ENCODE results near the gene RGS17.

GRCh38 chr6:153032255-153032882, 98.7 kb downstream of the RGS17 start:
- TF ChIP-seq CTCF (IDR thresholded peaks at IDR 0.05 in 2 of 3, conservative IDR thresholded peaks at IDR 0.05 in 1 of 3; ENCODE audit: control insufficient read depth in 2 of 3, extremely low read depth in 1 of 3, insufficient read depth in 1 of 3, low read depth in 3 of 3, low read length in 3 of 3) (peak in 2 of 3 experiments; percentile 13; a peak in 3 of 6 replicates), NRF1 (conservative IDR thresholded peaks at IDR 0.05; ENCODE audit: low read depth, low read length) (no peak), BHLHE40 (IDR thresholded peaks at IDR 0.05; ENCODE audit: borderline replicate concordance in 1 of 2, low read depth in 2 of 2, low read length in 1 of 2) (no peak), USF2 (IDR thresholded peaks at IDR 0.05; ENCODE audit: borderline replicate concordance, low read depth, low read length) (no peak), SRF (IDR thresholded peaks at IDR 0.05; ENCODE audit: low read depth in 2 of 2, low read length in 2 of 2) (no peak), TAF1 (IDR thresholded peaks at IDR 0.05; ENCODE audit: borderline replicate concordance, low read depth, low read length) (no peak), EP300 (IDR thresholded peaks at IDR 0.05; ENCODE audit: borderline replicate concordance in 1 of 2, control insufficient read depth in 1 of 2, low read depth in 2 of 2, low read length in 2 of 2) (no peak)
